Sigmoid colon (tissue), 7 donors: Measurements from ENCODE around the gene FAM186B. TPM values are rescaled to one million over a fixed set of nuclear protein-coding genes. Genes with fewer than 3 reads are reported as not detected.
A peak's percentile ranks its signal among the peaks of the same experiment; 100 is the strongest.

Experiments used
- DNase-seq: peaks from one replicate; pipeline ENCODE4 v3.0.0-alpha.2; 2019
- H3K27ac ChIP-seq, 4 donors: fragments of 200-600 bp; sonication (generic); one replicate each; pipeline ENCODE4 v1.5.1; 2016 to 2019; ENCODE audit warnings: mild to moderate bottlenecking in 1 of 4
- H3K27me3 ChIP-seq, 3 donors: fragments of 200-600 bp; sonication (generic); one replicate each; pipeline ENCODE4 v1.5.1; 2019; ENCODE audit warnings: mild to moderate bottlenecking in 1 of 3
- H3K36me3 ChIP-seq, 4 donors: fragments of 200-600 bp; sonication (generic); one replicate each; pipeline ENCODE4 v1.5.1; 2016 to 2019
- H3K4me1 ChIP-seq, 4 donors: fragments of 200-600 bp; sonication (generic); one replicate each; pipeline ENCODE4 v1.5.1; 2017 to 2019
- H3K4me3 ChIP-seq, 4 donors: fragments of 200-600 bp; sonication (generic); one replicate each; pipeline ENCODE4 v1.5.1; 2017 to 2019; ENCODE audit warnings: mild to moderate bottlenecking in 2 of 4, moderate library complexity in 1 of 4
- H3K9me3 ChIP-seq, 4 donors: fragments of 200-600 bp in 3 of 4; sonication (generic) in 3 of 4; one replicate each; pipeline versions ENCODE4 v1.5.1 to v1.6.1; 2013 to 2019
- CTCF ChIP-seq, 4 experiments: fragments of 450-650 bp in 3 of 4; fragments of 200-600 bp in 1 of 4; IDR thresholded peaks; one replicate each; pipeline ENCODE4 v1.5.1; 2016 to 2019; ENCODE audit warnings: antibody characterized with exemption in 4 of 4, mild to moderate bottlenecking in 3 of 4, moderate library complexity in 2 of 4
- EP300 ChIP-seq, 4 donors: sonication (generic); formaldehyde crosslinking; IDR thresholded peaks; one replicate each; pipeline ENCODE4 v1.6.1; 2017; ENCODE audit warnings: antibody characterized with exemption in 4 of 4
- POLR2A ChIP-seq, 2 donors: fragments of 450-650 bp; IDR thresholded peaks; one replicate each; pipeline ENCODE4 v1.6.1; 2016; ENCODE audit warnings: antibody characterized with exemption in 2 of 2, mild to moderate bottlenecking in 2 of 2, moderate library complexity in 2 of 2
- POLR2AphosphoS5 ChIP-seq, 4 donors: sonication (generic); formaldehyde crosslinking; IDR thresholded peaks; one replicate each; pipeline ENCODE4 v1.6.1; 2017; ENCODE audit warnings: antibody characterized with exemption in 4 of 4
- WGBS, 2 donors: extraction: QIAGEN DNeasy Blood & Tissue Kit; methylation state at CpG; one replicate each; pipeline ENCODE4 v1.1.7; 2013; 5-methylcytosine and 5-hydroxymethylcytosine counted together
- intact Hi-C: fragments of 100-400 bp; cut with DNase I; formaldehyde crosslinking; loops from one replicate; pipeline ENCODE4 v1.15.1; 2023
- polyA plus RNA-seq, 3 donors: library from polyadenylated mRNA; stranded (reverse); fragments of 200-250 nt; gene quantifications; one replicate each; pipeline ENCODE4 v1.2.3, GENCODE V29; 2013
- total RNA-seq, 4 donors: library from RNA; depleted of rRNA; stranded (reverse); fragments of >200 nt; gene quantifications; one replicate each; pipeline ENCODE4 v1.1.0, GENCODE V29; 2016
- donor health status: healthy with polysubstance abuse.
- donor health status: Bipolar disorder and iron deficiency.
- donor health status: healthy.

The FAM186B gene
- total and polyA plus RNA-seq, 7 donors, result 0.16 to 0.54 (median 0.22) TPM; not detected in 4

GRCh38 chr12:49568442-49569162, 36.8 kb downstream of the FAM186B start:
- H3K4me1 ChIP-seq, result peaks cover 0 to 51% (median 42%) of the 10 kb centered on the region in 4 donors
- WGBS, 2 donors, result 1 to 3% methylated on average over 19 of the region's 19 CpGs
- peak overlapping the region; percentile 85 to 91 (median 88) for H3K27ac ChIP-seq
- intact Hi-C loops, result loop anchor here (5.0 kb wide), 1 partner anchor 54 kb away; the partner anchor contains the start of gene PRPF40B
- no peaks in the 10 kb centered on the region for H3K9me3 ChIP-seq
- H3K36me3 ChIP-seq, result peaks cover 12 to 28% (median 16%) of the 10 kb centered on the region in 4 donors
- H3K4me3 ChIP-seq, result peak overlapping the region; percentile 66 to 83 (median 75)
- DNase-seq, result no peak
- TF ChIP-seq POLR2A (IDR thresholded peaks at IDR 0.05) (no peak), CTCF (IDR thresholded peaks at IDR 0.05) (no peak)
- no peaks in the 10 kb centered on the region for H3K27me3 ChIP-seq

- Histone ChIP-seq H3K27ac (peak within 1 kb of the TSS; percentile 85 to 91 (median 88)), H3K27me3 (no peaks in the 10 kb centered on the region), H3K4me3 (peak within 1 kb of the TSS; percentile 66 to 83 (median 75)), H3K36me3 (peaks cover 19 to 32% (median 23%) of the 10 kb centered on the region in 4 donors), H3K4me1 (peaks cover 0 to 51% (median 42%) of the 10 kb centered on the region in 4 donors), H3K9me3 (no peaks in the 10 kb centered on the region)
- TF ChIP-seq EP300 (IDR thresholded peaks at IDR 0.05) (no peak), POLR2AphosphoS5 (IDR thresholded peaks at IDR 0.05) (peak; percentile 69 to 94 (median 85)), POLR2A (IDR thresholded peaks at IDR 0.05) (peak; percentile 42 to 54)
- WGBS, 2 donors, result 1% methylated on average over 54 of the region's 54 CpGs
- peak; percentile 93 for DNase-seq
- intact Hi-C loops, result loop anchor here (5.0 kb wide), 1 partner anchor 54 kb away; the partner anchor contains the start of gene PRPF40B
Observed at GRCh38 chr12:49567611-49568441, 37.6 kb downstream of the FAM186B start, which contains the start of gene MCRS1. MCRS1 (minus strand) TSS chr12:49568142; CDS start chr12:49566731, 1,411 bp downstream.

- Histone ChIP-seq H3K27me3 (no peaks in the 10 kb centered on the region), H3K27ac (peak overlapping the region in 3 of 4 donors; percentile 85 to 90 (median 87)), H3K4me1 (peaks cover 0 to 51% (median 42%) of the 10 kb centered on the region in 4 donors), H3K4me3 (peak overlapping the region; percentile 66 to 83 (median 75)), H3K9me3 (no peaks in the 10 kb centered on the region), H3K36me3 (peaks cover 23 to 38% (median 28%) of the 10 kb centered on the region in 4 donors)
- WGBS, 2 donors, result 3% methylated on average over 11 of the region's 11 CpGs
- DNase-seq, result no peak
- TF ChIP-seq POLR2AphosphoS5 (IDR thresholded peaks at IDR 0.05) (no peak), CTCF (IDR thresholded peaks at IDR 0.05) (no peak), POLR2A (IDR thresholded peaks at IDR 0.05) (no peak)
- intact Hi-C loops, result loop anchor here (5.0 kb wide), 1 partner anchor 55 kb away; the partner anchor contains the start of gene PRPF40B
Observed at GRCh38 chr12:49567302-49567610, 38.2 kb downstream of the FAM186B start.

GRCh38 chr12:49566361-49566760, 39.1 kb downstream of the FAM186B start:
- intact Hi-C loops, result loop anchor here (5.0 kb wide), 1 partner anchor 56 kb away; the partner anchor contains the start of gene PRPF40B
- Histone ChIP-seq H3K4me1 (peaks cover 0 to 49% (median 42%) of the 10 kb centered on the region in 4 donors), H3K27me3 (no peaks in the 10 kb centered on the region), H3K36me3 (peaks cover 31 to 47% (median 37%) of the 10 kb centered on the region in 4 donors), H3K9me3 (no peaks in the 10 kb centered on the region), H3K4me3 (peak overlapping the region in 1 of 4 donors; percentile 83), H3K27ac (no peak overlapping the region)
- 95 to 96% methylated on average over 13 of the region's 13 CpGs for WGBS, 2 donors
- no peak for DNase-seq
- no peak for TF ChIP-seq EP300 (IDR thresholded peaks at IDR 0.05)
- no peak for TF ChIP-seq CTCF (IDR thresholded peaks at IDR 0.05)
- TF ChIP-seq POLR2A (IDR thresholded peaks at IDR 0.05), result no peak
- TF ChIP-seq POLR2AphosphoS5 (IDR thresholded peaks at IDR 0.05), result no peak
